GM18519 (cell line): Measurements from ENCODE around the gene NID2.

ENCODE experiments used
- ATAC-seq: cut with Tn5 transposase; IDR thresholded peaks from one replicate; pipeline ENCODE4 v1.9.1; 2021; ENCODE audit warnings: mild to moderate bottlenecking, moderate library complexity; ENCODE audit not compliant: unreplicated experiment, low FRiP score

NID2 gene, protein sequence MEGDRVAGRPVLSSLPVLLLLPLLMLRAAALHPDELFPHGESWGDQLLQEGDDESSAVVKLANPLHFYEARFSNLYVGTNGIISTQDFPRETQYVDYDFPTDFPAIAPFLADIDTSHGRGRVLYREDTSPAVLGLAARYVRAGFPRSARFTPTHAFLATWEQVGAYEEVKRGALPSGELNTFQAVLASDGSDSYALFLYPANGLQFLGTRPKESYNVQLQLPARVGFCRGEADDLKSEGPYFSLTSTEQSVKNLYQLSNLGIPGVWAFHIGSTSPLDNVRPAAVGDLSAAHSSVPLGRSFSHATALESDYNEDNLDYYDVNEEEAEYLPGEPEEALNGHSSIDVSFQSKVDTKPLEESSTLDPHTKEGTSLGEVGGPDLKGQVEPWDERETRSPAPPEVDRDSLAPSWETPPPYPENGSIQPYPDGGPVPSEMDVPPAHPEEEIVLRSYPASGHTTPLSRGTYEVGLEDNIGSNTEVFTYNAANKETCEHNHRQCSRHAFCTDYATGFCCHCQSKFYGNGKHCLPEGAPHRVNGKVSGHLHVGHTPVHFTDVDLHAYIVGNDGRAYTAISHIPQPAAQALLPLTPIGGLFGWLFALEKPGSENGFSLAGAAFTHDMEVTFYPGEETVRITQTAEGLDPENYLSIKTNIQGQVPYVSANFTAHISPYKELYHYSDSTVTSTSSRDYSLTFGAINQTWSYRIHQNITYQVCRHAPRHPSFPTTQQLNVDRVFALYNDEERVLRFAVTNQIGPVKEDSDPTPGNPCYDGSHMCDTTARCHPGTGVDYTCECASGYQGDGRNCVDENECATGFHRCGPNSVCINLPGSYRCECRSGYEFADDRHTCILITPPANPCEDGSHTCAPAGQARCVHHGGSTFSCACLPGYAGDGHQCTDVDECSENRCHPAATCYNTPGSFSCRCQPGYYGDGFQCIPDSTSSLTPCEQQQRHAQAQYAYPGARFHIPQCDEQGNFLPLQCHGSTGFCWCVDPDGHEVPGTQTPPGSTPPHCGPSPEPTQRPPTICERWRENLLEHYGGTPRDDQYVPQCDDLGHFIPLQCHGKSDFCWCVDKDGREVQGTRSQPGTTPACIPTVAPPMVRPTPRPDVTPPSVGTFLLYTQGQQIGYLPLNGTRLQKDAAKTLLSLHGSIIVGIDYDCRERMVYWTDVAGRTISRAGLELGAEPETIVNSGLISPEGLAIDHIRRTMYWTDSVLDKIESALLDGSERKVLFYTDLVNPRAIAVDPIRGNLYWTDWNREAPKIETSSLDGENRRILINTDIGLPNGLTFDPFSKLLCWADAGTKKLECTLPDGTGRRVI (N-terminal part only)

DNA sequence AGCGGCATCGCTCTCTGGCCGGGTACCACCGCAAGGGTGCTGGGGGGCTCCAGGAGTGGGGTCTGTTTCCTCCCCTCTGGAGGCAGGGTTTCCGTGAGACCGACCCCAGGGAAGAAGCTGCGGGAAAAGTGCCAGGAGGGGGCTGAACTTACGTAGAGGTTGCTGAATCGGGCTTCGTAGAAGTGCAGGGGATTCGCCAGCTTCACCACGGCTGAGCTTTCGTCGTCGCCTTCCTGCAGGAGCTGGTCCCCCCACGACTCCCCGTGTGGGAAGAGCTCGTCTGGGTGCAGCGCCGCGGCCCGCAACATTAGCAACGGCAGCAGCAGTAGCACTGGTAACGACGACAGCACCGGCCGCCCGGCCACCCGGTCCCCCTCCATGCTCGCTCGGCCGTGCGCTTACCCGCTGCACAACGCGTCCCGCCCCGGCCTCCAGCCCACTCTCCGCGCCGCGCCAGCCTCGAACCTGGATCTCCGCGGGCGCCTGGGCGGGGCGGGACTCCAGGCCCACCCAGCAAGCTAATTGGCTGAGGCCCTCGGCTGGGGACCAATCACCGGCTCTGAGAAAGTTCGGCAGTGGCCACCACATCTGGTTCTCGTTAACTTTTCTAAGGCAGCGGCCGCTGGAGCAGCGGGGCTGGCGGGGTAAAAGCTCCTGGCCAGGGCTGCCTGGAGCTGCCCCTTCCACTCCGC is at the start of gene NID2:
Gene NID2, minus strand, starts transcription at position 445 of the 692 bp plus-strand sequence. Its CDS starts 65 bp downstream, at position 380.
- ATAC-seq: no peak

DNA sequence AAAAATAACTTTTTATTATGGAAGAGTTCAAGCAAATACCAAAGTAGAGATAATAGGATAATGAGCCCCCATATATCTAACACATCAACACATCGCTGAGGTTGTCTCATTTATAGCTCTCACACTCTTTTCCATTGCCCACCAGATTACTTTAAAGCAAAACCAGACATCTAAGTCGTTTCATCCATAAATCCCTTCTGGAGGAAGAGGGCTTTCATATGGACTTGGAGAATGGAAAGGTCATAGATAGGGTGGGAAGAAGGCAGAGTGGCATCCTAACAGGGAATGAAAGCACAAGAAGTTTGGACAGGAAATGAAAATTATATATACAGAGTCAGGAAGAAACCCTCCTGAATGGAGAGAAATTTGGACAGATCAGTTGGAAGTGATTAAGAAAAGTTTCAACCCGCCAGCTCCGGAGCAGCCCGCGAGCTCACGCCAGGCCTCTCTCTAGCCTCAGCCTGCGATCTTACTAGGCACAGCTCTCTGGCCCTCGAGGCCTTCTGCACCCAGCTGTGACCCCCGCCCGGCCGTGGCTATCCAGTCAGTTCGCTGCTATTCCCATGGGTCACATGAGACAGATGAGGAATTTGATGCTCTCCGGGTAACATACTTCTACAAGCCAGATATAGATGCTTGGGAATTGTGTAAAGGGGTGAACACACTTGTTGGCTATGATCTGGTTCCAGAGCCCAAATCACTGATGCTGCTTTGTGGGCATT is 48.4 kb upstream of the NID2 start:
- no peak for ATAC-seq

DNA sequence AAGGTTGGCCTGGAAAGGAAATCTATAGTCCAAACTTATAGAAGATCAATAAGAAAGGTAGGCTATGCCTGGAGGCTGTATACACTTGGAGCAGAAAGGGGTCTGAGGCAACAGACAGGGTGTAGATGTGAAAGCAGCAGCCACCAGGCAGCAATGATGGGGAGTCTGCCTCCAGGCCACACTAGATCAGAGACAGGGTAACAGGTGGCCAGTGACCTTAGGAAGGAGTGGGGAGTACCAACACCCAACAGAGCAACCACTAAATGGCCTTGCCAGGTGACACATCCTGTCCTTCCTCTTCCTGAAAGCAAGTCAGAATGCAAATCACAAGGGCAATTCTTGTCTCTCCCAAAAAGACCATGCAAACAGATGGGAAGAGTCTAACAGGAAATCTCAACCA is 46.4 kb upstream of the NID2 start:
- no peak for ATAC-seq

DNA sequence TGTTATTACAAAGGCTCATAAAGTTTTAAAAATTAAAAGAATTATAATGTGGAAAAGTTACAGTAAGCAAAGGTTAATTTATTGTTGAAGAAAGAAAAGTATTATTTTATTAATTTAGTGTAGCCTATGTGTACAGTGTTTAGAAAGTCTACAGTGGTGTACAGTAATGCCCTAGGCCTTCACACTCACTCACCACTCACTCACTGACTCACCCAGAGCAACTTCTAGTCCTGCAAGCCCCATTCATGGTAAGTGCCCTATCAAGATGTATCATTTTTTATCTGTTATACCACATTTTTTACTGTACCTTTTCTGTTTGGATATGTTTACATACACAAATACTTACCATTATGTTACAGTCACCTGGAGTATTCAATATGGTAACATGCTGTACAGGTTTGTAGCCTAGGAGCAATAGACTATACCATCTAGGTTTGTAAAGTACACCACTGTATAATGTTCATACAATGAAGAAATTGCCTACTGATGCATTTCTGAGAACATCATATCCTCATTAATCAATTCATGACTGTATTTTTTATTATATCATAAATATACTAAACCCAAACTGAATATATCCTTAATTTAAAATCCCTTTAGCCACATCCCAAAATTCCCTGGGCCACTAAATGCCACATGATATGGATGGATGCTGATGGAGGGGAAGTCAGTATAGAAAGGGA is 43.6 kb upstream of the NID2 start:
- no peak for ATAC-seq

DNA sequence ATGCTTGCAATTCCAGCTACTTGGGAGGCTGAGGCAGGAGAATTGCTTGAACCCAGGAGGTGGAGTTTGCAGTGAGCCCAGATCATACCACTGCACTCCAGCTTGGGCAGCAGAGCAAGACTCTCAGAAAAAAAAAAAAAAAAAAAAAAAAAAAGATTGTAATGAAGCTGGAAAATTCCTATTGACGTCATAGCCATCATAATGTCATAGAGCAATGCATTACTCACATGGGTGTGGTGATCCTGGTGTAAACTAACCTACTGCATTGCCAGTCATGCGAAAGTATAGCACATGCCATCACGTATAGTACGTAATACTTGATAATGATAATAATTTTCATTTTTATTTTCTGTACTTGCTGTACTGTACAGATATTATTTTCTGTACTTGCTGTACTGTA is 42.7 kb upstream of the NID2 start:
- no peak for ATAC-seq

DNA sequence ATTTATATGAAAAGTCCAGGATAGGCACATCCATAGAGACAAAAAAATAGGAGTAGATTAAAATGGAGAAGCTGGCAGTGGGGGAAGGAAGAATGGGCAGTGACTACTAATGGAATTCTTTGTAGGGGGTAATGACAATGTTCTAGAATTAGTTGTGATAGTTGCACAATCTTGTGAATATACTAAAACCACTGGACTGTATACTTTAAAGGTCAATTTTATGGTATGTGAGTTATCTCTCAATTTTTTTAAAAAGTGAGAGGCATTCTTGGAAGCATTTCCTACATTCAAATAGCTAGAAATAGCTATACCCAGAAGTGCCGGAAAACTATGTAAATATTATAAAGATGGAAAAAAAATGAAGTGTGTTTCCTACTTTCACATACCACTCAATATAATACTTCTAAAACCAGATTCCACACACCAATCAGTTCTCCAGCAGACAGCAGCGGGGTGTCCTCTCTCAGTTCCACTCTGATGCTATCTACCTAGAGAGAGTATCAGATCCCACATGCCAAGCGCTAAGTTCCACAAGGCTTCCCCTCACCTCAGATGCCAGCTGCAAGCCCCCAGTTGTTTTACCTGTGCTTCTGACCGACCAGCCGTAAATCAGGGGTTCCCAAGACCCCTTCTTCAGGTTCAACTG is 41.7 kb upstream of the NID2 start:
- no peak for ATAC-seq

DNA sequence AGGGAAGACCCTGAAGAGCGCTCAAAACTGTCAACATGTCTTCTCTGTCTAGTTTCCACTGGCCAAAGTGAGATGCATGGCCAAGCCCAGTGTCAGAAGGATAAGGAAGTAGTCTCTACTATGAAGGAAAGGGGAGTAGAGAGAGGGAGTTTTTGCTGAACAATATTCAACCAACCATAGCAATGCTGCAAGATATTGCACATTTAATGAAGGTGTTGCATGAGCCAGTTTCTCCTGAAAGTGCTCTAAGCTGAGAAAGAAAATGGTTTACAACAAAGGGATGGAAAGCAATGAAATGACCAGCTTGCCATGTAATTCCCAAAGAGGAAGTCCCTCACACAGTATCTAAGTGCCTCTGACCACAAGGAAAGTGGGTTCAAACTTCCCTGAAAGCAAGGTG is 40.0 kb upstream of the NID2 start:
- ATAC-seq: no peak

DNA sequence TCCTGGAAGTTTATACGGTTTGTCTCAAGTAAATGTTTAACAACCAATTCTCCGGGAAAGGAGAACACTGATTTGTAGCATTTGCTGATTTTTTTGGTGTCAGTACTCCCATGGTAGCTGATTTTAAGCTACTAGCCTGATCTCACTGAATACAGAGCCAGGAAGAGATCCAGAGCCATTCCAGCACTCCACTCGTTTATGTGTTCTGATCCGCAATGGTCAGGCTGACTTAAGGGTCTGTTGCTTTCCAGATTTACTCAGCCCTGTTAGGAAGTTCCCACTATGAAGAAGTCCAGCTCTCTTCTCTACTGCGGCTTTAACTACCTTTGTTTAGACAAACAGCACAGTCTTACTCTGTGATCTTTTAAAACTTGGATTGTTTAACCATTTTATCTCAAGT is 38.0 kb upstream of the NID2 start:
- no peak for ATAC-seq

DNA sequence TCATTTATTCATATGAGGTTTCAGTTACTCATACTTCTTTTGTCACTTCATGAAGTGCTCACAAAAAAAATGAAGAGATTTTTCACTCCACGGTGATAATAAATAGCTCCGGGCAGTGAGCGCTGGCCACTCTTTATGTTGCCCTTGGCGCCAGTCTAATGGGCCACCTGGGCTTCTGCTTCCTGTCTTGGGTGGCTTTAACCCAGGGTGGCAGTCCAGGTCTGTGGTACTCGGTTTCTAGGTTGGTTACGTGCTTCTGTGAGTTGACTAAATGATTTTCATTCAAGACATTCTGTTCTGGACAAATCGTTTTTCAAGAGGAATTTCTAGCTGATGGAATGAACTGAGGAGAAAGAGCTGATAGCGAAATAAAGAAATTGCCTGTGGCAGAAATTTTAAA is 34.6 kb upstream of the NID2 start:
- ATAC-seq: no peak

DNA sequence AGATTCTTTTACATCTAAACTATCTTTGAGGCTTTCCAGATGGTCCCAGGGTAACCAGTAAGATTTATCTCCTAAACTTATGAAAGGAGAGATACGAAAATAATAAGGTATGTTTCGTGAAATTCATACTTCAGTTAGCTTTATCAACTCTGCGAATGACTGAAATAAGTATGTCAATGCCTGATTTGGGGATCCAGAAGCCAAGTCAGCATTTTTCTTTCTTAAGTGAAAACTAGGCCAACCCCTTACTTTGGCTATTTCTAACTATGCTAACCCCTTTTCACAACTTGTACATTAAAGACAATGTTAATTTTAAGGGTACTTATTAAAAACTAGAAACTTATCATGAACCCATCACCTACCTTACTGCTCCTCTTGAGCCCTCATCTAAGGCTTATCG is 26.9 kb upstream of the NID2 start:
- ATAC-seq: no peak

DNA sequence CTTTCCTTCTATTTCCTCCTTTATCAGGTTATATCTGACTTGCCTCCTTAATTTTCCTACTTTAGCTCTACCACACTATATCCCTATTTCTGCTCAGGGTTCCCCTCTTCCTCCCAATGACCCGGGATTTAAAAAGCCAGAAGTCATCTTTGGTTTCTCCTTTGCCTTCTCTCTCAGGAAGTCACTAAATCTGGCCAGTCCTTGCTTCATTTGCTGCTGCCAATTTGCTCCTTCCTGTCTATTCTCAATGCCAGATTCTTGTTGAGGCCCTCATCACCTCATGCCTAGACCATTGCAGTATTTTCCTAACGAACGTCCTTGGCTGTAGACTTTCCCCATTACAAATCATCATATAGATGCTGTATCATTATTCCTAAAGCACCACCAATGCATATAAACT is 26.5 kb upstream of the NID2 start:
- ATAC-seq: no peak

DNA sequence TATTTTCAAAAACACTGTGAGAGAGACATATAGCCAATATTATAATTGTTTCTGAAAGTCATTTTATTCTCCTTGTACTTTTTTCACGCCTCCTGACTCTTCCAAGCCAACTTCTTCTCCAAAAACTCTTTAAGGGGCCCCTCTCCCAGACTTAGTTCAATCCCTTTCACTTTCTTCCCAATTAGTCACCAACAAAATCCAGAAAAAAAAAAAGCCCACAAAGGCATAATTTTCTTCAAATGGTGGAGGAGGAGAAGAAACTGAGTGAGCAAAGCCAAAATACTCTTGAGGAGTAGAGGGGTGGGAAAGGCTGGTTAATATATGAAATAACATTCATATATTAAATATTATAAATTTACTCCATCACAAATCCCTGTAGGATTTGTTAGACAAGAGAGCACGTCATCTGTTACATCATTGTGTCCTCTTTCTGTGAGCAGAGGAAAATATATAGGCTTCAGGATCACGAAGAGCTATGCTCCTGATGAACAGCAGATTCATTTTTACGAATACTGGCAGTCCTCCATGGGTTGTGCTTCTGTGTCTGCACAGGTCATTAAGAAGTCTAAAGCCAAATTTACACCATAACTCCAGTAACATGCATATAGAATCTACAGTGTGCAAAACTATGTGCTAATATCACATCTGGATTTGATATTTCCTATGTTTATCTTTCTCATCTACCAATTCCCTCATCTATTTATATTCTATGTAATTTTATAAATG is 25.9 kb upstream of the NID2 start:
- no peak for ATAC-seq

DNA sequence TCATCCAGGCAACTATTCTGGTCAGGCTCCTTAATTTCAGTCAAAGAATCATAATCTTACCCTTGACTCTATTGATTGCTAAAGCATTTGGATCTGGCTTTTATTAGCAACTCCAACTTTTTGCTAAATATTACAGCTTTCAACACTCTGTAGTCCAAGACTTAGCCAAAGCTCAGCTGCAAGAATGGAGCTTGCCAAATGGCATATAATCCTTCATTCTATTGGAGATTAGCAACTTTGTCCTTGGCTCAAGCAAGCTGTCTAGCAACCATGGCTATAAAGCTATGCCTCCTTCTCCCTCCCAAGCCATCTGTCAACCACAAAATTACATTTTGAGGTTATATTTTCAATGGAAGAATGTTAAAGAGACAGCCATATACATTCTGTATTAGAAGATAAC is 23.1 kb upstream of the NID2 start:
- no peak for ATAC-seq

DNA sequence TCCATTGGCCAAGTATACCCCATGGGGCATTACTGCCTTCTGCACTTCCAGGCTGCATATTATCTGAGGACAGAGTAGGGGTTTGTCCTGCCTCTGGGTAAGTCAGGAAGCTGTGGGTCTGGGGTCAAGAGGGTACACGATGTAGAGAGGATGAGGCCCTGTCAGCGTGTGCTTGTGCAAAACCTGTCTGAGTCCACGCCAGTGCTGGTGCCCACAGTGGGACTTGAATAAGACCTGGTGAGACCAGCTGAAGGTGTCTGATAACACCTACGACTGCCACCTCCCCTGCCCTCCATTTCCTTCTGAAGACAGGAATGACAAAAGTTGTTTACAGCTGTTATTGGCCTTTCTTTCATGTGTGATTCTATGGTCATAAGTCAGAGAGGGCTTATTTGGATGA is 22.1 kb upstream of the NID2 start:
- no peak for ATAC-seq

DNA sequence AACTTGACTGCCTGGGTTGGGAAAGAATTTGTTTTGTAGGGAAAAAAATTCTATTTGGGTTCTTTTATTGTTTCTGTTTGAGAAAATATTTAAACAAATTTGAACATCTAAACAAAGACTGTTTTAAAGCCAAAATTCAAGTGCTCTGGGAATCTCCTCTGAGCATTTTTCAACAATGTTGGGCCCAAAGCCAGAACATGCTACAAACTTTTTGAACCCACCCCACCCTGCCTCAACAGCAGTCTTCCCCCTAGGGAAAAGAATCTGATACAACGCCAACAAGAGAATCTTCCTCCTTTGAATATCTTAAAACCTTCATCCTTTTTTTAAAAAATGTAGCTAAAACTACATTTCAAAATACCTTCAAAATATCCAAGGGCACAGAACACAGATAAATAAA is 20.4 kb upstream of the NID2 start:
- no peak for ATAC-seq

DNA sequence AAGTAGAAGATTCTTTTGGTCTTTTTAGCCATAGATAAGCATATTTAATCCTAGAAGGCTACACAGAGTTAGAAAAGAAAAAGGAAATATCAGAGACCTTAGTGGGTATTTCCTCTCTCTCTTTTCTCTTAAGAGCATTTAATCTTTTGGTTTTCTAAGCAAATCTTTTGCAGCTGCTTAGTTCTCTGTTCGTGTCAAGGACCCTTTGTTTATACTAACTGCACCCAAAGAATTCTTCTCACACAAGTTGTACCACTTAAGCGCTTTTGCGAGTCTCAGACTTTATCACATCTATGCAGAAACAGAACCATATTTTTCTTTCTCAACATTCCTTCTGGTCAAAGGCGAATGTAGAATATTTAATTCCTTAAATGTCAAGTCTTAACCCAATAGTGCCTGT is 17.9 kb upstream of the NID2 start:
- ATAC-seq: no peak

DNA sequence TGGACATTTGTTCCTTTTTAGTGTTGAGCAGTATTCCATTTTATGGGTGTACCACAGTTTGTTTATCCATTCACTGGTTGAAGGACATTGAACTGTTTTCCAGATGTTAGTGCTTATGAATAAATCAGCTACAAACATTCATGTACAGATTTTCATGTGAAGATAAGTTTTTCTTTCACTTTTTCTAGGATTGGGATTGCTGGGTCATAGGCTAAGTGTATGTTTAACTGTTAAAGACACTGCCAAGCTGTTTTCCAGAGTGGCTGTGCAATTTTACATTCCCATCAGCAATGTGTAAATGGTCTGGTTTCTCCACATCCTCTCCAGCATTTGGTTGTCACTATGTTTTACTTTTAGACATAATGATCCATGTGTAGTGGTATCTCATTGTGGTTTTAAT is 14.0 kb upstream of the NID2 start:
- no peak for ATAC-seq

DNA sequence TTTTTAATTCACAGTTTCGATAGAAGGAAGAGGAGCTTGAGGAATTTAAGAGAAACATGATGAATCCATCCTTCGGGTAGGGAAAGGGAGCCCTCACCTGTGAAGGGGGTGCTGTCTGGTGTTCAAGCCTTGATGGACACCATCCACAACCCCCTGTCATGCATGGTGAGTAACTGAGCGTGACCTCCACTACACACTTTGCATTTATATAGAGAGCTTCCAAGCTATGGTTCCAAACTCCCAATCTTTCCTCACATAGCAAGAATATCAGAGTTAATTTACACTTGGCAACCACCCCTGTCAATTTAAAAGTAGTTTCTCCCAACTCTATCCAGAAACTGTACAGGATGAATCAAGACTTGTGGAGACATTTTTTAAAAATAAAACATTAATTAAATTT is 13.1 kb upstream of the NID2 start:
- ATAC-seq: no peak
